GM21447 (cell line): ENCODE results near the gene TOX3.

ENCODE experiments used
- ATAC-seq: cut with Tn5 transposase; IDR thresholded peaks from one replicate; pipeline ENCODE4 v1.9.1; 2021; ENCODE audit not compliant: unreplicated experiment

TOX3 gene

GRCh38 chr16:52494621-52495020 lies 52.3 kb downstream of the TOX3 start:
- no peak for ATAC-seq

DNA sequence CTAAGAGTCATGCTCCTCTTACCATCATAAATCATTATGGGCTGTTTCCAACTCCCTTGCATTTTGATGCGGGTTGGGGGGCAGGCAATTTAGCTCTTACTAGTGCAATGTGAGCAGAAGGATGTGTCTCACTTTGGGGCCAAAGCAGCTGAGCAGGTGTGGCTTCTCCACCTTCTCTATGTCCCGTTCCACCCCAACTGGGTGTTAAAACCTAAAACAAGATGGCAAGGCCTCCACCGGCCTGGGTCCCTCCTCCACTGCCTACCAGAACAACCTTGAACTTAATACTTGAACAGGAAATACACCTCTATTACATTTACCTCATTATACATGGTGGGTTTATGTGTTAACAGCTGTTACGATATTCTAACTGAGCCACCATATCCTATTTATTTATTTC lies 52.8 kb downstream of the TOX3 start:
- ATAC-seq = no peak

- ATAC-seq = no peak
Measured at GRCh38 chr16:52492789-52493357, 54.1 kb downstream of the TOX3 start.

GRCh38 chr16:52491216-52491615 lies 55.7 kb downstream of the TOX3 start:
- ATAC-seq = no peak

- no peak for ATAC-seq
Measured at GRCh38 chr16:52489894-52490293, 57.0 kb downstream of the TOX3 start.

DNA sequence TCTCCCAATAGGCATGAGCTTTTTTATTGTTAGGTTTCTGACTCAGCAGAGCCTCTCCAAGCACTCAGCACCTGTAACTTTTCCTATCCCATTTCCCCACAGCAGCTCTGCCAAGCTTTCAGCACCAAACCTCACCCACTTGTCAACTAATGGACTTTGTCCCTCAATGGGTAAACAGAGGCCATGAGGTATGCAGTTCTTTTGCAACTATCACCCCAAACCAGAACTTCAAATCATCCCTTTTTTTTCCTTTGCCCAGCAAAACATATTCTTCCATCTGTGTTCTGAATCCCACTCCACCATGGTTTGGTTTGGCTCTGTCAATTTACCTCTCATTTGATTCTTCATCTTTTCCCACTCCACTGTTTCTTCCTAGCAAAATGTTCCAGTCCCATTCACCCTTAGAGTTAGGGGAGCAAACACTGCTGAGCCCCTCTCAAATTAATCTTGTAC lies 58.1 kb downstream of the TOX3 start:
- no peak for ATAC-seq

DNA sequence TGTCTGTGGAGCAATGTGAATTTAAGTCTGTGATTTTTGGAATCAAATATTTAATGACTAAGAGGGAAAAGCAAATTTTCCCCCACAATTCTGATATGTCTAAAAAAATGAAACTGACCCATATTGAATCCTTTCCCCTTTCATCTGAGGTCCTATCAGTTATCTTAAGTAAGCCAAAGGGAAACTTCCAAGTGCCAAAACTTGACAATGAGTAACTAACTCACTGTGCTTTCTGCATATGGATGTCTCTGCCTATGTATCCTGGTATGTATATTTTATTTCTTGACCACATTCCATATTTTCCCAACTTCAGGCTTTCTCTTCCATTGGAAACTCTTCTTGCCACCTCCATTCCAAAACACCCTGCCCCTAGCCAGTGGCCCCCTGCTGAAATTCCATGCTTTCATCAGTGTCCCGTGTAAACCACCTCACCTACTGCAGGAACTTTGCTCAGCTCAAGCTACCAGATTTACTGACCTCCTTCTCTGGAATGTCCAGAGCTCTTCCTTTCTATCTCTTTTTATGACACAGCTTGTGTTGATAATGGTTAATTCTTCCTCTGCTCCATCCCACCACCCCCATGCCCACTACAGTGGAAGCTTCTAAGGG lies 59.0 kb downstream of the TOX3 start:
- ATAC-seq = no peak

DNA sequence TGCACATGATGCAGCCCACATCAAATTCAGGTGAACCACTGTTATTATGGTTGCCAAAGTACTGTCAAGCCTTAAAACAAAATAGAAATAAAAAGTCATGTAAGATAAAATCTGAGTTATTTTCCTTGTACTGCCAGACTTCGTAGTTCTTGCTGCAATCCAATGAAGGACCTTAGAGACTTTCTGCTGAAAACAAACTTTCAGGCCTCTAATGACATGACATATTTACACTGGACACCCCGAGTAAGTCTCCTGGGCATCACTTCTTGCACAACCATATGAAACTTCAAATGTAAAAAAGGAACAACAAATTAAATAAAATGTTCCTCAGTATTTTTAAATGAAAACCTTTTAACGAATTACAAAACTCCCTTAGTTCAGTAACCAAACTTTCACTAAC lies 66.7 kb downstream of the TOX3 start:
- ATAC-seq = no peak

DNA sequence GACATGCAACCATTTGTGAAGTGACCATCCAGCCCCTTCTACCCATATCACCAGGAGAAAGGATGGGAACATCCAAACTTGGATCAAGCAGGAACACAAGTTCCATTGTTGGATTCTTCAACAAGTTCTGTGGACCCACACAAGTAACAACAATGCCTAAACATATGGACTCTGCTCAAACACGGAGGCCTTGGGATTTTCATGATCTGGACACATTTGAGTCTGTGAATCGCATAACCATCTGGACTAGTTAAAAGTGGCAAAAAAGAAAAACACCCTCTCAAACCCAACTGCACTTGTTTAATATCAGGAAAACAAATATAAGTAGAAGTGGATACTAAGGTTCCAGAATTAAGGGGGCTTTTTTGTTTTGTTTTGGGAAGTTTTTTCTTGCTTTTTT lies 70.8 kb downstream of the TOX3 start:
- ATAC-seq = no peak

GRCh38 chr16:52474679-52475078 lies 72.3 kb downstream of the TOX3 start:
- ATAC-seq = no peak

DNA sequence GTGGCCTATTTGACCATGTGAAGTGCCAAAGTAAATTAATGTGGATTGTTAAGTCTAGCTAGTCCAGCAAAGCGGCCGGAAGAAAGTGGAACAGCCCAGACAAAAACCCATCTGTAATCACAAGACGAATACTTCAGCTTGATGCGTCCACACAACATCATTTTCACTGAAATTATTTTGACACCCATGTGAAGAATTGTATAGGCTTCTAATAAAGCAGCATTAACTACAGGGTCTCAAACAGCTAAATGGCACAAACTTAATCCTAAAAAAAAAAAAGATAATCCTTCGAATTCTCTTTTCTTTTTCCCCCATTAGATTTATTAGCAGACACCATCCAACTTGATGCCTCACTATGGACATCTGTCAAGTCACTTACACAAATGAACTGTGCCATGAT lies 73.8 kb downstream of the TOX3 start:
- ATAC-seq = no peak

DNA sequence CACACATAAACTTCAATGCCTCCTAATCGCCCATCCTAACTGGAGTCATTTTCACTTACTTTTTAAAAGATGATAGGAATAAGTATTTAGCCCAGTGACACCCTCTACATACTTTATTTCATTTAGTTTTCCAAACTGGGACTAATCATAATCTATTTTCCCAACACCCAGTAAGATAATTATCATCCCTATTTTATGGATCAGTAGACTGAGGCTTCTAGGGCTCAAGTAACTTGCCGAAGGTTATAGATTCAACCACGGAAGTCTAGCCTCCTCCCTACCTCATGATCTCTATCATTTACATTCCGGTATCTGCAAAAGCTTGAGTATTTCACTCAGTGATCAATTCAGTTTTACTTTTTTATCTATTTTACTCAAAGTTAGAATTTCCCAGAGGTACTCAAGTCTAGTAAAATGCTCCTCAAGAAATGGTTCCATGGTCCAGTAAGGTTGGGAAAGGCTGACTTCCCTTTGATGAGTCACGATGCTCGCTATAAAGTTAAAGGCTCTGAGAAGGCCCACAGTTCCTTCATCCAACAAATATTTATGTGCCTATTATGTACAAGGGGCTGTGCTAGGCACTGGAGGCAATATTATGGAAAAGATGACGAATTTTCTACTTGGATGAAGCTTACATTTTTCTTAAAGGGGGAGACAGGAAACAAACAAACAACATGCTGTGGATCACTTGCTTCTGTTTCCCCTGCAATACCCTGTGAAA lies 75.1 kb downstream of the TOX3 start:
- ATAC-seq = no peak

DNA sequence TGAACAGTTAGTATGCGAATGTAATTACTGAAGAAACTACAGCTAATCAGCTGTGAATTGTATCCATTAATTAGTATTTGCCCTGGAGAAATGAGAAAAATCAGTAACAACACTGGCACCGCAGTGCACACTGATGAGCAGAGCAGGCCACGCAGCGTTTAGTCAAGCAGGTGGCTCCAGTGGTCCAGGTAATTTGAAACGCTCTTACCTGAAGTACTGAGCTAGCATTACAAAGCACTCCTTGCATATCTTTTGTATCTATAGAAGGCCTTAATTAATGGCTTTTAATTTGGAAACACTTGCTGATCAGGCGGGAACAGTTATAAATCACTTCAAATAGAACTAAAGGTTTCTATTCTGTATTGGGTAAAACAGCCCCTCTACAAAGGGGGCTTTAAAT lies 76.4 kb downstream of the TOX3 start:
- no peak for ATAC-seq

GRCh38 chr16:52469775-52470174 lies 77.2 kb downstream of the TOX3 start:
- ATAC-seq = no peak

DNA sequence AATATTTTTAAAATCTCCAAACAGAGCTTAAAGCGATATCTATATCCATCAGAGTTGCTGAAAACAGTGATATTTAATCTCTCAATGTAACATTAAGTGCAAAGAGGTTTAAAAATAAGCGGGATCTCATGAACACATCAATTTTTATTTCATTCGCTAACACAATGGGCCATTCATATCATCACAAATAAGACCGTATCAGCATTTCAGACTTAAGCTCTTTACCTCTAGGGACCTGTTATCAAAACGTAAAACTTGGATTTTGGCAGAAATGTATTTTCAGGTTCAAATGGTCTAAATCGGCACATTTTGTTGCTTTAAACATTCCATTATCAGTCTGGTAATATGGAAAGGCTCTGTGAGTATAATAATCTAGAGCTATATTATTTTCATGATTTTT lies 77.9 kb downstream of the TOX3 start:
- ATAC-seq = no peak

DNA sequence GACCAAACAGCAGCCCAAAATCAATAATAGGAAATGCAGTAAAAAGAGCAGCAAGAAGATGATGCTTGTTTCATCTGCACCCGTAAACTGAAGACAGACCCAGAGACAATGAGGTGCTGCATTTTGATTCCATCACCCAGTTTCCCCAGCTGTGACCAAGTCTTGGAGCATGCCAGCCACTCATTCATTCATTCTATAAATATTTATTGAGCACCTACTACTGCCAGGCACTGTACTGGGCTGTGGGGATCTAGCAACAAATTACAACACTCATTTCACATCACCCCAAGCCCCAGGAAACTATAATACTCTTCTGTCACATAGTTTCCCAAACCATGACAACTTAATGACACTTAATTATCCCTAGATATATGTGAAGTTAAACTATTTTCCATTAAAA lies 79.2 kb downstream of the TOX3 start:
- ATAC-seq = no peak

DNA sequence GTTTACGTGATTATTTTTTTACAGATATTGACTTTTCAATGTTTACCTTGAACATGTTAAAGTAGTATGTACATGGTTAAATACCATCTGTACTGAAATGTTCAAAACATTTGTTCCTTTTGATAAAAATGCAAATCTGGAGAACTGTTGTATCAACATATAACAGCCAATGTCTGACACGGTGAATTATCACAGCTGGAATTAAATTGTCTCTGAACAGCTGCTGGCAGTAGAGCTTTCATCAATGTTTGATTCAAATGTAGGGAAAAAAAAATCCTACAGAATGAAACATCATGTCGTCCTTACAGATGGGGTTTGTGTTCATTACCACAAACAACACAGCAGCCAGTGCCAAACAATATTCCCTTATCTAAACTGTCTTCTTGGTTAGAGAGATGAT lies 79.9 kb downstream of the TOX3 start:
- no peak for ATAC-seq

DNA sequence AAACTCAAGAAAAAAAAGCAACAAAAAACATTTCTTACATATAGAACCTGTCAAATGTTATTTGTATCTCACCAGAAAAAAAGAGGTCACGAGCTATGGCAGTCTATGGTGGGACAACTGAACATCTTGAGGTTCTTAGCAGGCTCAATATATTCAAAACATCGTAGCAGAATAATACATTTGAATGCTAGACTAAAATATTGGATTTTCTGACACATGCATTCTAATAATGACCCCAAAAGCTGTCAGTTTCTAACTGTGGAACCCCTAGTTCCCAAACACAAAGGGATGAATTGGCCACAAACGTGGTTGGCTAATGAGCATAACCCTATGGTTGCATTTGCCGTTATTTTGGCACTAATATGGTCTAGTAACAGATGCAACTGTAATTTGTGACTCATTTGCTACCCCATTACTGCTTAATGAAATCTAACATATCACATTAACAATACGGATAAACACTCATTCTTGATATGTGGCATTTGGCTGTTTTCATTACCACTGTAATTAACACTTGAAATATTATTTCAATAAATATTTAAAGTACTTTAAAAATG lies 81.2 kb downstream of the TOX3 start:
- no peak for ATAC-seq

DNA sequence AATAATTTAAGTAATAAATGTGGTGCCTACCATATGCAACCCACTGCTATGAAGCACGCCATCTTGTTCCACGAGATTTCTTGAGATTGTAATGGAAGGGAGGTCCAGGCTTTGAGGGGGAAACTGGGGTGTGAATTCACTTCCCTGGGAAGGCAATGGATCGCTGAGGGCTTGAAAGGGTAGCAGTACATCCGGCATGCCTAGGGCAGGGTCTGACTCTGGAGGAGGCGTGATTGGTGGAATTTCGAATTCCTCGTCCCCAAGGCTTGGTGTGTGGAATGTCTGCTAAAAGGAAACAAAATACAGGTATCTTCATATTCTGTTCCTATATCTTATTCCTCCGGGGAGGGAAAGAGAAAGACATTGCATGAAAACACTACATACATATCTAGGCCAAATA lies 83.0 kb downstream of the TOX3 start:
- ATAC-seq = no peak

DNA sequence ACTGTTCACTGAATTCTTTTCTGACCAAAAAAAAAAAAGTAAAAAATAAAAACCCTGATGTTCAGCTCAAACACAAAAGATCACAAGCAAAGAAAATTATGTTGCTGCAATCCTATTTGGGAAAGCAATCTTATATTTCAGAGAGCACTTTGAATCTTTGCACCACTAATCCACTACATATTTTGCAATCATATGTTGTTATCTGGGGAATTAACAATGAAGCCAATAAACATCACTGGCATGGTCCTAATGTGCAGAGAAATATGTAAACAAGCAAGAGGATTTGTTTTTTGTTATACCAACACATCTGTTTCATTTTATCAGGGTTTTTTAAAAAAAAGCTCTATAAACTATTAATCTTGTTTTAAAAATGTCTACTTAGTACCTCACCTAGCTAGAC lies 84.1 kb downstream of the TOX3 start:
- no peak for ATAC-seq

DNA sequence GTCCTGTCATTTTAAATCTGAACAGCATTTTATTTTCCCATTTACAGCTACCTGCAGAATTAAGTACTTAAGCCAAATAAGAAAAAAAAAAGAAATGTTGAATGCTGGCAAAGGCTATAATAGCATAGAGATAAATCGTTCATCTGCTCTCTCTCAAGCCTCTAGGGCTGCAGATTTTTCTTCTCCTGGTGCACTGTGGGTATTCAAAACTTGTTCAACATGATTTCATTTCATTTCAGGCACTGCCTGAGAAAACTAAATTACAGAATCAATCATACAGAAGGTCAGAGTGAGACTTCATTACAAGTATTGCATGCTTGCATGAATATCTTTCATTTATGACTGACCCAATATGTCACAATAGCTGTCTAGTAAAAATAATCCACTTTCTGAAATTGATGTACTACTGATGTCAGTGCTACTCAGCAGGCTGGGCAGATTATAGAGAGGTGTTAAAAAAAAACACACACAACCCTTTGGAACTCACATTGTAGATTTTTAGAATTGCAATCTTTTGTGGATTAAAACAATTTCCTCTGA lies 86.2 kb downstream of the TOX3 start:
- ATAC-seq = no peak

DNA sequence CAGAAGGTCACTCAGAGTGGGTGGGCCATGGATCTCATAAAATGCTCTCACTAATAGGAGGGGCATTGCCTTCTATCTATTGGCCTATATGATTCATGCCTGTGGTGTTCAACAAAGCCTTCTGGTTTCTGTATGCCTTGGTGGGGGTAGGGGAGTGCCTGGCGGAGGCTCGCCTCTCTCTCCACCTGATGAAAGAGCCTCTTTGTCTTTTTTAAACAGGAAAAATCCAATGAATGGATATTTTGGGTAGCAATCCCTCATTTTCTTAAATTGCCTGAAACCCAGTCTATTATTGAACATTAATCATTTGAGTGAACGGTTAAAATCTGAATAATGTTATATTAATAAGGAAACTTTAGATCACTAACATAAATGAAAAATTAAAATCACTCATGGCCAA lies 90.6 kb downstream of the TOX3 start:
- ATAC-seq = no peak
